Activated naive CD4-positive, alpha-beta T cell treated with anti-CD3 and anti-CD28 coated beads, Interleukin-2, amount 50 U/mL, for 16 hours (primary cell): ENCODE measurements around the gene CBFA2T2.
"Not testable (repeated sequence)": the region's sequence is repeated elsewhere in the genome, so short reads cannot be mapped to it uniquely, and the experiment has no call there.

Experiments used
- DNase-seq: peaks from one replicate; pipeline ENCODE4 v3.0.0-alpha.2; 2020

The CBFA2T2 gene

DNA sequence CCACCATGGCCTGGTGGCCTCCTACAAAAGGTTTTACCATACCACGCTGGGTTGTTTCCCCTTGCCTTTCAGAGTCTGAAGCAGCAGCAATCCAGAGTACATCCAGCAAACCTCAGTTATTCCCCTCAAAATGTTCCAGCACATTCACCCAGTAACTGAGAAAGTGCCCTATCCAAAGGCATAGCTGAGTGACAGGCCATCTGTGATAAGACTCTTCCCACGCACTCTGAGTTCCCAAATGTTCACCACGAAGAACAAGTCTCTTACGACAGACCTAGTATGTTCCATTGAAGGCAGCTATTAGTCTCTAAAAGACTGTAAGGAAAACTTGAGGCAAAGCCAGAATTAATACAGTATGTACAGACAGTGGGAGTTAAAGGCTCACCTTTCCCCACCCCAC is 140.6 kb downstream of the CBFA2T2 start:
- no peak for DNase-seq

DNA sequence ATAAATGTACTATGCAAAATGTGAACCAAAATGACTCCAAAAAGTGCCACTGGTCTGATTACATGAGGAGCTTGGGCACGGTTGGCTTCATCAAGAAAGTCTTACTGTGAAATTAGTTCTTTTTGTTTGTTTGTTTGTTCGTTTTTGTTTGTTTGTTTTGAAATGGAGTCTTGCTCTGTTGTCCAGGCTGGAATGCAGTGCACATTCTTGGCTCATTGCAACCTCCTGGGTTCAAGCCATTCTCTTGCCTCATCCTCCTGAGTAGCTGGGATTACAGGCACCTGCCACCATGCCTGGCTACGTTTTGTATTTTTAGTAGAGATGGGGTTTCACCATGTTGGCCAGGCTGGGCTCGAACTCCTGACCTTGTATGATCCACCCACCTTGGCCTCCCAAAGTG is 142.0 kb downstream of the CBFA2T2 start:
- not testable (repeated sequence) for DNase-seq

DNA sequence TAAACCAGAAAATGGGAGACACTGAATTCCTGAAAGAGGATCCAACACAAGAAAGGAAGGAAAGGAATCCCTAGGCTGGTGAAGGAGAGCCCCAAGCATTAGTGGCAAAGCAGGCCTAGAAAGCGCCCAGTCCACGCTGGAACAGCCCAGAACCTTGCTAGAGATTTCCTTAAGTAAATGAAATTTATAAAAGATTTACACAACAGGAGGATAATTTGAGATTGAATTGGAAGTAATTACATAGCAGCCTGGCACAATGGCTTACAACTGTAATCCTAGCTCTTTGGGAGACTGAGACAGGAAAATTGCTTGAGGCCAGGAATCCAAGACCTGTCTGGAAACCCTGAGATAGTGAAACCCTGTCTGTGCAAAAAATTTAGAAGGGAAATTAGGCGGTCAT is 145.4 kb downstream of the CBFA2T2 start:
- no peak for DNase-seq

DNA sequence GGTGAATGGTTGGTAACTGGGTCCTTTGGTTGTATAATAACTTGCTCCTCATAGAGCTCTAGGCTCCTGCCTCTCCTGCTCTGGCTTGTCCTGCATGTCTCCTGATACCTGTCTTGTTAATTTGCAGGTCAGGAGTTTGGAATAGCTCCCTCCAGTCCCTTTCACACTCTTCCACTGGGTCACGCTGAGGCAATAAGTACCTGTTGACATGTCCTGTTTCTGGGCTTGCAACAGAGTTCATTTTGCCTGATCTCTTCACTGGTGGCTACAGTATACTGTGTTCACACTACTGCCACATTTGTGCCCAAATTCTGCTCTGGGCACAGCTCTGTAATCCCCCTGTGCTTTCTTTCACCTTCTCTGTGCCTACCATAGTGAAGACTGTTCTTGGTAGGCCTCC is 146.9 kb downstream of the CBFA2T2 start:
- DNase-seq = no peak

DNA sequence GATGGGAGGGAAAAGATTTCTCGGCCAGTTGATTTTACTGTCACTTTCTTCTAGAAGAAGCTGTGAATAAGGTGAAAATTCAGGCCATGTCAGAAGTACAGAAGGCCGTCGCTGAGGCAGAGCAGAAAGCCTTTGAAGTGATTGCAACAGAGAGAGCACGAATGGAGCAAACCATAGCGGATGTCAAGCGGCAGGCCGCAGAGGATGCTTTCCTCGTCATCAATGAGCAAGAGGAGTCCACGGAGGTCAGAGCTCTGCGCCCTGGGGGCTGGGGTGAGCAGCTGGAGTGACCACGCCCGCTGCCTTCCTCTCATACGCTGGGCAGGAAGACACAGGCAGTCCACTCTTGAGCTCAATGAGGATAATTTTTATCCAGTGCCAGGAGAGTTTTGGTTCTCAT is 150.4 kb downstream of the CBFA2T2 start:
- DNase-seq = no peak

DNA sequence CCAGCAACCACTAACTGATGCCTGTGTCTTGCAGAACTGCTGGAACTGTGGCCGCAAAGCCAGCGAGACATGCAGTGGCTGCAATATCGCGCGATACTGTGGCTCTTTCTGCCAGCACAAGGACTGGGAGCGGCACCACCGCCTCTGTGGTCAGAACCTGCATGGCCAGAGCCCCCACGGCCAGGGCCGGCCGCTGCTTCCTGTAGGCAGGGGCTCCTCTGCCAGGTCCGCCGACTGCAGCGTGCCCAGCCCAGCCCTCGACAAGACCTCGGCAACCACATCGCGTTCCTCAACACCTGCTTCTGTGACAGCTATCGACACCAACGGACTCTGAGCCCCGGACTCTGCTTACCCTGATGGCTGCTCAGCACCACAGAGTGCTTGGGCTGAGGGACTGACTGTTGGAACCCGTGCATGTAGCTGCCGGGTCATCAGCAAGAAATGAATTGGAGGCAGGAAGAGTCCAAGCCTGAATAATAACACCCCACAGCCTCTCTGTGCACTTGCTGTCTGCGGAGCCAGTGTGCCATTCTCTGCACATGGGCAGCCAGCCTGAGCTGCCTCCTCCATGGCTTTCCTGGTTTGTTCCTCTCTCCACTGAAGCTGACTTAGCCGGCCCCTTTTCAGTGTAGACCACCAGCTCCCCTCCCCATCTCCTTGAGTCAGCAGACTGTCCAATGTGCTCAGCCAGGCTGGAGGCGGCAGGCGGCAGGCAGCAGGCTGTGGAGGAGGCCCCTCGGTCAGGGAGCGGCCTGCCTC is 154.6 kb downstream of the CBFA2T2 start:
- DNase-seq = no peak

DNA sequence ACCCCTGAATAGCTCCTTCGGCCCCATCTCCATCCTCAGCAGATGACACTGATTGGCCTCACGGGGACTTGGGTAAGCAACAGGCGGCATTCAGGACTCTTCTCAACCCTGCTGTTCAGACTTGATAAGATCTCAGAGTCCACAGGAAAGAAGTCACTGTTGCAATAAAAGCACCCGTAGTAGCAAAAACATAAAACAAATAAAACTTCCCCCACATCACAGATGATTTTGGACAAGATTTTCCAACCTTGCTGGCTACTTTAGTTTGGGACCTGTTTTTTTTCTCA is 155.1 kb downstream of the CBFA2T2 start:
- no peak for DNase-seq

DNA sequence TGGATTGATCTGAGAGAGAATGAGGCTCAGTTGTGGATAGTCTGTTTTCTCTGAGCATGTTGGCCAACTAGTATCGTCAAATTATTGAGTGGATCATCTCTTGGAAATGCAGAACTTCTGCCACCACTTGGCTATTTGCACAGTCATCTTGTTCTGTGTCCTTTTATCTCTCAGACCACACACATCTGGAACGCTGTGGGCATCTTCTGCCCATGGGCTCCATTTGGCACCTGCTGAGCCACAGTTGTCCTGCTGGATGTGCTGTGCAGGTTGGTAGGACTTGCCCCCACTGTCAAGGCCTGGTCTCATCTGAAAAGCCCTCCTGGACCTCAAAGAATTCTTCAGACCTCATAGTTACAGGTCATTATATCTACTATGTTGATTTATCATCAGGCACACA is 155.5 kb downstream of the CBFA2T2 start:
- DNase-seq = no peak

DNA sequence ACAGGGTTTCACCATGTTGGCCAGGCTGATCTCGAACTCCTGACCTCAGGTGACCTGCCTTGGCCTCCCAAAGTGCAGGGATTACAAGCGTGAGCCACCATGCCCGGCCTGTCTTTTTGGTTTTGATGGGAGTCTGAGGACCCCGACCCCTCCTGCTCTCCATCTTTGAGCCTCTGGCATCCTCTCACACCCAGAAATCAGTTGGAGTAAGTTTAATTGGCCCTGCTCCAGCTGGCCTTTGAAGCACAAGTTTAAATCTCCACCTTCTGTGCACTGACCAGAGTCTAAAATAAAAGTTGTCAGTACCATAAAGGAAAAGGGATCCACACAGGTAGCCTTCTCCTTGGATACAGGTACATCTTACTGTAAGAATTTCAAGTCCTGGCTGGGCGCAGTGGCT is 156.3 kb downstream of the CBFA2T2 start:
- DNase-seq = no peak

DNA sequence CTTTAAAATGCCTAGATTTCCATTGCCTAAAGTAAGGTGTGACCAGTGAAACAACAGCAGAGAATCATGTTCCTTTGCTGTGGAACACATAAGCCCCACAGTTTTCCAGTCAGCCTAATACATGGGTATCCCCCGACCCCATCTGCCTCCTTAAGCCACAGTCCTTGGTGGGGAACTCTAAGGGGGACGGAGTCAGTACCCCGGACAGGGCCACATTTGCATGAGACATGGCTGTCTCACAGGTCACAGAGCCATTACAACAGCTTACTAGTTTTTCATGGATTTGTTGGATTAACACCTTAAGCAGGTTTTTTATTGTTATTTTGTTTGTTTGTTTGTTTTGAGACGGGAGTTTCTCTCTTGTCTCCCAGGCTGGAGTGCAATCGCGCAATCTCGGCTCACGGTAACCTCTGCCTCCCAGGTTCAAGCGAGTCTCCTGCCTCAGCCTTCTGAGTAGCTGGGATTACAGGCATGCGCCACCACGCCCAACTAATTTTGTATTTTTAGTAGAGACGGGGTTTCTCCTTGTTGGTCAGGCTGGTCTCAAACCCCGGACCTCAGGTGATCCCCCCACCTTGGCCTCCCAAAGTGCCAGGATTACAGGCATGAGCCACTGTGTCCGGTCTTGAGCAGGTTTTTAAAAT is 157.2 kb downstream of the CBFA2T2 start:
- not testable (repeated sequence) for DNase-seq

DNA sequence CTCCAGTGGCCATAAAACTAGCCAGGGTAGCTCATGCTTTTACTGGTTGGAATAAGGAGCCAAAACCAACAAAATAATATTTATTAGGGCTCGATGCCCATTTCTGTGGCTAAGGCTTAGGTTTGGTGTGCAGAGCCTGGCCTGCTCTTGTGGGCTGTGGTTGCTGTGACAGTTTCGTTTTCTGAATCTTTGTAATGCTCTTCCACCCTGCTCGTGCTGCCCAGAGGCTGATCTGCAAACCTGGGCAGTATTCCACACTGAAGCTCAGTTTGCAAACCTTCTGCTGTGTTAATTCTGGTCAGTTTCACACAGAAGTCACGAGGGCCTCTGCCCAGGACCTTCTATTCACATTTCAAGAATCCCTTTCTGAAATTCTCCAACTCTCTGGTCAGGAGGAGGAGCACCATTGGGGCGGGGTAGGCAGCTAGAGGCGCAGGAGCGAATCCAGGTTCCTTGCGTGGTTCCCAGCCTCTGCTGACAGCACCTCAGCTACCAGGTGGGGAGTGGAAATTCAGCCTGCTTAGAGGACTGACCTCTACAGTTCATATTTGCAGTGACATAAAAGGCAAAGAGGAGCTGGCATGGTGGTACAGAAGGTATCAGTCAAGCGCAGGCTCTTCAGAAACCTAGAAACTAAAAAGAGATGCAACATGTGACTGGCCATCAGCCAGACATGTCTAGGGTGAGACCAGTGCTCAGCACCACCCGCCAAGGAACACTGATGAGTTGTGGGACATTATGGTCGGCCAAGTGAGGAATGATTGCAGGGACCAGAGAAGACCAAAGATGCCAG is 157.9 kb downstream of the CBFA2T2 start:
- DNase-seq = no peak

DNA sequence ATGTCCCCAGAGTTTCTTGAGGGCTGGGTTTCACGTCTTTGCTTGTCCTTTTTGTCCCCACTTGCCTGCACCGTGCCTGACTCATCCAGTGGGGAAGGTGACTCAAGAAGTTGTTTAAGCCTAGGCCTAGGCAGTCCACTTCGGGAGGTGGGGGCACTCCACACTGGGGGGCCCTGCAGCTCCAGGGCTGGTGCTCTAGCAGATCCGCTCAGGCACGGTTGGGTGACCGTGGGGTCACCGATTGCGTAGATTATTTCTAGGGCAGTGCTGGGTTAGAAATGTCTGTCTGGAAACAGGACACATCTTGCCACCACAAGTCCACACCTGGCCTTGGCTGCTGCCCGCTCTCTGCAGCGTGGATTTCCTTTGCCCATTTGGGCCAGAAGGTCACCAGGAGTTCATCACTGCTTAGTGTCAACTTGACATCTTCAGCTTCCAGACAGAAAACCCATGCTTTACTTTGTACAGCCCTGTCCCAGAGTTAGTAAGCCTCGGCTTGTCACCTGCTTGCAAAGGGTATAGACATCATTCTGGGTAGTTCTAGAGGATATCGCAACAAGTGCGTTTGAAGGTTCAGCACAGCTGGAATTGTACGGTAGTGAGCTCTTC is 158.6 kb downstream of the CBFA2T2 start:
- DNase-seq = no peak

DNA sequence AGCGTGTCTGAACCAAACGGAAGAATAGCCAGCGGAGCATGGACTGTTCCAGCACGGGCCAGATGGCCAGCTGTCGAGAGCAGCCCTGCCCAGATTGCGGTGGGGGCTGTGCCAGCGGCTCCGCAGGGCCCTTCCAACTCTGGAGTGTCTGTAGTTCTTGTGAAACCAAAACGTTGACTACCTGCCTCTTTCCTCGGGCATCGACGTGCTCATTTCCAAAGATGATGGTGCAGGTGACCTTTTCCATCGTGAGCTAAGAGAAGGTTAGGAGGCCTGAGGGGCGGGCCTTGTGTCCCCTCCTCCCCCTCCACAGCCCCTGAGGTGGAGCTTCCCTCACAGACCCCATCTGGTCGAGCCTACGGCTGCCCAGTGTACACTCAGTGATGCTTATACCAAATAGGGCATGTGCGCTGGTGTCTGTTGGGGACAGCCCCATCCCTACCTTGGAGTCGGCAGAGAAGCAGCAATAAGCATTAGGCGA is 159.3 kb downstream of the CBFA2T2 start:
- no peak for DNase-seq

DNA sequence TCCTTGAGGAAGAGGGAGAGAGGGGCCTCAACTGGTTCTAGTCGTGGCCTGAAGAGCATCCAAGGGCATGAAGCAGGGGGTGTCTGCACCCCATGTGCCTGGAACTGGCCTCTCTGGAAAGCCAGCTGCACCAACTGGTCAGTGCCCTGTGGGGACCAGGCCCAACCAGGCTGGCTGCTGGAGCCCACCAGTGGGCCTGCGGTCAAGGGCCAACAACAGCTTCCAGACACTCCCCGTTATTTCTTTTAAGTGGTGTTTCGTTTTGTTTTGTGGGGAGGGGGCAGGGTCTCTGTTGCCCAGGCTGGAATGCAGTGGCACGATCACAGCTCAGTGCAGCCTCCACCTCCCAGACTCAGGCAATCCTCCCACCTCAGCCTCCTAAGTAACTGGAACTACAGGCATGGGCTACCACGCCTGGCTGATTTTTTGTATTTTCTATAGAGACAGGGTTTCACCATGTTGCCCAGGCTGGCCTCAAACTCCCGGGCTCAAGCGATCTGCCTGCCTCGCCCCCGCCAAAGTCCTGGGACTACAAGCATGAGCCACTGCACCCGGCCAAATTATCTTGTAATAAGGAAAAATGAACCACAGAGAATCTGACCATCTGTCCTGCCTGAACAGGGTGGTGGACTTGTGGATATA is 160.3 kb downstream of the CBFA2T2 start:
- DNase-seq = no peak

DNA sequence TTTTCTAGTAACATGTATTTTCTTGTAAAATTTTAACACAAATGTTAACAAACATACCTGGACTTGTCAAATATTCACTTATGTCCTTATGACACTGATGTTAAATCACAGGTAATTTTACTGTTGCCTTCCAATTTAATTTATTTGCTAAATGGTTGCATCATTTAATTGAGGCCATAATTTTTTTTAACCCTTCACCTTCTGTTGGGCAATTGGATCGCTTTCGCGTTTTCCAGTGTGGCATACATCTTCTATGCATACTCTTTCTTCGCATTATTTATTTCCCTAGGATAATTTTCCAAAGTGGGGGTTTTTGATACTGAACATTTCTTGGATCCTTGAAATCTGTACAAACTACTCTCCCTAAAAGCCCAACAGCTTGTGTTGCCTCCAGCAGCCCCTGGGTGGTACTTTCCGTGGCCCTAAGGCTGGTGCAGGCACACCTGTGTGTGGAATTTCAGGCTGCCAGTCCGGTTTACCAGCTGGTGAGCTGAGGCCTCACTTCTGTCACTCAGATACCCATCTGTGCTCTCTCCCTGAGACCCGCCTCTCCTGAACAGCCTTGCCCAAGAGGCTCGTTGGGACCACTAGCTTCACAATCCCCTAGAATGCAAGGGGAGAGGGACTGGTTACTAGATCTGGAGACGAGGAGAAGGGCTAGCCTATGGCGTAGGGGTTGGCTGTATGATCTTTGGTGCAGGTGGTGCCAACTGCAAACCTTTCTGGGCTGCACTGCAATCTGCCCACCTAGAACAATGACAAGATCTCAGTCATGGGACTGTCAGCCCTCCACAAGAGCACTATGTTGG is 161.1 kb downstream of the CBFA2T2 start:
- no peak for DNase-seq

DNA sequence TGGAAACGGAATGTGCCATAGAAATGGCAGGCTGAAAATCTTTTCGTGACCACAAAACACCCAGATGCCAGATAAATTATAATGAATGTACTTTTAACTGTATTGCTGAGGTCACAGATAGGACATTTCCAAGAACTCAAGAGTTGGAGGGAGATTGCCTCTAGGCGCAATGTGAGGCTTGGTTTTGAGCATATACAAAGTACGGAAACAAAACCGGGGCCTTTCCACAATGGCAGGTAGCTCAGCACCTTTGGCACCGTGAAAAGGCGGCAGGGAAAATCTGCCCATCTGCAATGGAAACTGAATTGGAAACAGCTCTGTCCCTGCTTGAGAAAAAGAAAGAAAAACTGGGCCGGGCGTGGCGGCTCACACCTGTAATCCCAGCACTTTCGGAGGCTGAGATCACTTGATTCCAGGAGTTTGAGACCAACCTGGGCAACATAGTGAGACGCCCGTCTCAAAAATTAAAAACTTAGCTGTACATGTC is 161.7 kb downstream of the CBFA2T2 start:
- DNase-seq = no peak

DNA sequence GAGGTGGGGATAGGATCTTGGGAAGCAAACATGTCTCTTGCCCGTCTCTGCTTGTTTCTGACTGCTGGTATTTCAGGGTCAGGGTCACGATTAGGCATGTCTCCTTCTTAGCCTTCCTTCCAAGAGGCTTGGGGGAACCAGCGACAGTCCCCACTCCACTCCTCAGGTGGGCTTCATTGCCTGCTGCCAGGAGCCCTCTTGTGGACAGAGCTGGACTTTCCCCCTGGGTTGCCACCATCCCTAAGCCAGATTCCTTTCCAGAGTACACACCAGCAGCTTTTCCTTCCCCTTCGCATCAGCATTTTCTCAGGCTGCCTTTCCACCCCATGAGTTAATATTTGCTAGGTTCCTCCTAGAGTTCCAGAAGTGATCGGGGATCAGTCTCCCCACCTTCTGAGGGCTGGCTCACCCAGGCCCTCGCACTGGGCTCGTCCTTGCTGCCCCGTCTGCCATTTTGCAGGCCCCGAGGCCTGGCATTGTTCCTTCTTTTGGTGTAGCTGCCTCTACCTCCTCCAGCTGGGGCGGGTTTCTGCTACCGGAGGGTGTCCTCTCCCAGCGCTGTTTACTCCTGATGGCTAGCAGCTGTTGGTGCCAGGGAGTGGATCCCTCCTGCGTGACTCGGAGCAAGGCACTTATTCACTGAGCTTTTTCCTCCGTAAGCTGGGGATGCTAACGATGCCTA is 163.5 kb downstream of the CBFA2T2 start:
- DNase-seq = peak; percentile 33

DNA sequence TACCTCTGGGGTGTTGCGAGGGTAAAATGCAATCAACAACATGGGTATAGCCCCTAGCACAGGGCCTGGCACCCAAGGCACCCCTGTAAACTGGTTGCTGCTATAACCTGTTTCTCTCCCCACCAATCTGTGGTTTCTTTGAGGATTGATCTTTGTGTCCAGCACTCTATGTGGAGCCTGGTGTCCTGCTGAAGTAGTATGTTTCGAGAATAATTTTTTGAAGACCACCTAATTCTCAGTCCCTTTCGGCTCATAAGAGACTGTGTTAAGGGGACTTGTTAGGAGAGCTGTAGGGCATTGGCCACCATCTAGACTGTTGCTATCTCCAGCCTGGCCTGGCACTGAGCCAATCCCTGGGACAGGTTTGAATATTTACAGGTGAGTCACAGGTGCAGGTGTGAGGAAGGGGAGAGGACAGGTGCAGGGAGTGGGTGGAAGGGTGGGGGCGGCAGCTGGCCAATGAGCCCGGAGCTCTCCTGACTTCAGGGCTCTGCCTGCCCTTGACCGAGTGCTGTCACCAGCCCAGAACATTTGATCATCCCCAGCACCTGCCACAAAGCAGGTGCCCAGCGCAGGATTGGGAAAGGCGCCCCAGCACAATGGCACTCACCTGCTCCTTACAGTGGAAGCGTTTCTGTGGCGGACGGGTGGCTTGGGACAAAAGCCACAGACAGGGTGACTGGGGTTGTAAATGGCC is 164.2 kb downstream of the CBFA2T2 start:
- DNase-seq = peak; percentile 6

DNA sequence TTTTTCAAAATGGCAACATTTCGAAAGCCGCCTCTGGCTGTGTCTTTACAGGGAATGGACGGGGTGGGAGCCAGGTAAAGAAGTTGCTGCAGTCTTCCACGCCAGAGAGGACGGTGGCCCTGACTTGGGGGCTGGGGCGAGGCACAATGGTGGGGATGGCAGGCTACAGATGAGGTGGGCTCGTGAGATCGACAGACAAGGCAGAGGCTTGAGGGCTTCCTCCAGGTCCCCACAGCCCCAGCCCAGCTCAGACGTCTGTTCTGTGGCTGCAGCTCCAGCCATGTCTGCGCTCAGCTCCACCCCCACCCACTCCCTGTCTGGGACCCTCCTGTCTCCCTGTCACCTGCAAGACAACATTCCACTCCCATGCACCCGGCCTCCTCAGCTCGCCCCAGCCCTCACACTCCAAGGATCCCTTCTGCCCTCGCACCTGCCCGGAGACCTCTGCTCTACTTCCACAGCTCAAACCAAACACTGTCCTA is 164.8 kb downstream of the CBFA2T2 start:
- DNase-seq = peak; percentile 6

DNA sequence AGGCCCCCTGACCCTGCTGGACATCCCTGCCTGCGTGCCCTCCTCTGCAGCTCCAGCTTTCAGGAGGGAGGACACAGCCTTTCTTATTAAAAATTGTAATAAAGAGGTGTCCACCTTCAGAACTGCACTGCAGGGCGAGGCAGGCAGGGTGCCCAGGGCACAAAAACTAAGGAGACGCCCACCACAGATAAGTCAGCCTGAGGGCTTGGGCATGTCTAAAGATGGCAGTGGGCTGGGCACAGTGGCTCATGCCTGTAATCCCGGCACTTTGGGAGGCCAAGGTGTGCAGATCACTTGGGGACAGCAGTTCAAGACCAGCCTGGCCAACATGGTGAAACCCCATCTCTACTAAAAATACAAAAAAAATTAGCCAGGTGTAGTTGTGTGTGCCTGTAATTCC is 165.3 kb downstream of the CBFA2T2 start:
- DNase-seq = peak; percentile 4
